Spleen (tissue), 7 donors: ENCODE data around the gene MFAP5.

Experiments used
- CTCF ChIP-seq, 11 experiments: fragments of 200-600 bp in 7 of 11; fragments of 450-650 bp in 4 of 11; sonication (generic) in 4 of 11; IDR thresholded peaks in 8 of 11; conservative IDR thresholded peaks in 3 of 11; 1 replicate in 7 of 11; 2 replicates in 4 of 11; pipeline versions ENCODE4 v1.4.0 to v1.8.0; 2016 to 2021; ENCODE audit warnings: antibody characterized with exemption in 11 of 11, inconsistent platforms in 4 of 11, mild to moderate bottlenecking in 1 of 11
- POLR2A ChIP-seq, 3 donors: fragments of 450-650 bp; IDR thresholded peaks; one replicate each; pipeline ENCODE4 v1.5.1; 2017; ENCODE audit warnings: antibody characterized with exemption in 3 of 3, mild to moderate bottlenecking in 1 of 3
- POLR2AphosphoS5 ChIP-seq, 3 donors: sonication (generic); formaldehyde crosslinking; IDR thresholded peaks; one replicate each; pipeline ENCODE4 v1.5.1; 2017; ENCODE audit warnings: antibody characterized with exemption in 3 of 3
- donor health status: DM: no; HTN: no; CAD: no; lungs with moderate emphysema.
- donor health status: DM: no; HTN: no; CAD: no.
- donor health status: DM: no; HTN: no; CAD: no.

GRCh38 chr12:8629486-8630033, 33.1 kb downstream of the MFAP5 start:
- TF ChIP-seq POLR2AphosphoS5 (IDR thresholded peaks at IDR 0.05) = no peak
- TF ChIP-seq CTCF (IDR thresholded peaks at IDR 0.05 in 8 of 11, conservative IDR thresholded peaks at IDR 0.05 in 3 of 11) = no peak
- TF ChIP-seq POLR2A (IDR thresholded peaks at IDR 0.05) = no peak
